NB4 (cell line): Measurements from ENCODE around the gene CDC14B.
A peak's percentile ranks its signal among the peaks of the same experiment; 100 is the strongest.

Source experiments
- DNase-seq: peaks from one replicate; pipeline ENCODE4 v3.0.0; 2010; ENCODE audit warnings: low read depth
- H3K4me3 ChIP-seq: one replicate; pipeline ENCODE4 v1.5.1; 2011; ENCODE audit warnings: mild to moderate bottlenecking, low read depth, low read length, moderate library complexity
- CTCF ChIP-seq: IDR thresholded peaks from one replicate; pipeline ENCODE4 v1.5.1; 2012; ENCODE audit warnings: low read depth, low read length
- MAX ChIP-seq: IDR thresholded peaks from 2 replicates; pipeline ENCODE4 v1.6.1; 2011; ENCODE audit warnings: low read depth, low read length
- MYC ChIP-seq: IDR thresholded peaks from 2 replicates; pipeline ENCODE4 v1.6.1; 2011; ENCODE audit warnings: low read depth, low read length
- POLR2A ChIP-seq: IDR thresholded peaks from 2 replicates; pipeline ENCODE4 v1.6.1; 2011; ENCODE audit warnings: mild to moderate bottlenecking; ENCODE audit not compliant: insufficient read length; ENCODE audit errors: extremely low read depth

Gene CDC14B

GRCh38 chr9:96663506-96664120, 44.0 kb upstream of the CDC14B start:
- DNase-seq = no peak
- TF ChIP-seq MYC = no peak
- no peak for TF ChIP-seq POLR2A
- TF ChIP-seq CTCF = no peak
- no peak for TF ChIP-seq MAX

GRCh38 chr9:96661711-96662110, 42.1 kb upstream of the CDC14B start:
- TF ChIP-seq CTCF = no peak
- no peak for TF ChIP-seq POLR2A
- no peak for TF ChIP-seq MYC
- no peak for TF ChIP-seq MAX
- DNase-seq = no peak
- no peak overlapping the region for H3K4me3 ChIP-seq

More at GRCh38 chr9:96663506-96664120, 44.0 kb upstream of the CDC14B start:
- no peak overlapping the region for H3K4me3 ChIP-seq

- DNase-seq = no peak
- no peak overlapping the region for H3K4me3 ChIP-seq
- no peak for TF ChIP-seq MYC
- TF ChIP-seq POLR2A = no peak
- no peak for TF ChIP-seq MAX
- TF ChIP-seq CTCF = no peak
Observed at GRCh38 chr9:96660692-96661248, 41.1 kb upstream of the CDC14B start.

- DNase-seq = peak; percentile 67
- no peak for TF ChIP-seq CTCF
- peak; percentile 3; the same call in 1 of the 2 replicates for TF ChIP-seq MYC
- no peak for TF ChIP-seq MAX
- TF ChIP-seq POLR2A = no peak
- peak within 1 kb of the TSS; percentile 64 for H3K4me3 ChIP-seq
Observed at GRCh38 chr9:96655198-96655851, 35.7 kb upstream of the CDC14B start, which contains the start of gene PRXL2C. Gene PRXL2C (minus strand): TSS chr9:96655317. CDS start chr9:96655281, 36 bp downstream.

GRCh38 chr9:96654450-96655197, 35.0 kb upstream of the CDC14B start:
- peak; percentile 82 for DNase-seq
- TF ChIP-seq CTCF (no peak), POLR2A (peak; percentile 47), MAX (no peak)
- H3K4me3 ChIP-seq = peak overlapping the region; percentile 64
